HEK293T (cell line): Measurements from ENCODE around the gene COL6A1.
"Not testable (repeated sequence)": the region's sequence is repeated elsewhere in the genome, so short reads cannot be mapped to it uniquely, and the experiment has no call there.

Experiments
- CTCF ChIA-PET: fragments of 350-600 bp; formaldehyde crosslinking; extraction: SDS; loops from one replicate; lab custom pipeline; 2021; ENCODE audit warnings: antibody characterized with exemption, inconsistent platforms; lab: Yijun Ruan, JAX
- POLR2A ChIA-PET: fragments of 350-600 bp; formaldehyde crosslinking; extraction: SDS; loops from one replicate; lab custom pipeline; 2020; ENCODE audit warnings: antibody characterized with exemption, inconsistent platforms; lab: Yijun Ruan, JAX
- DNase-seq: peaks from one replicate; pipeline ENCODE4 v3.0.0; 2012; ENCODE audit warnings: mixed read lengths; ENCODE audit errors: extremely low spot score
- ARNT ChIP-seq: fragments of 450-650 bp; IDR thresholded peaks from 2 replicates; pipeline ENCODE4 v1.6.1; 2017; ENCODE audit warnings: mild to moderate bottlenecking
- BHLHE40 ChIP-seq: fragments of 450-650 bp; IDR thresholded peaks from 2 replicates; pipeline ENCODE4 v1.6.1; 2016; ENCODE audit warnings: mild to moderate bottlenecking, moderate library complexity, borderline replicate concordance
- CTBP1 ChIP-seq: fragments of 450-650 bp; IDR thresholded peaks from 2 replicates; pipeline ENCODE4 v1.6.1; 2016; ENCODE audit warnings: borderline replicate concordance
- ELF4 ChIP-seq: fragments of 450-650 bp; IDR thresholded peaks from 2 replicates; pipeline ENCODE4 v1.6.1; 2017; ENCODE audit warnings: antibody characterized with exemption
- FOXA1 ChIP-seq: fragments of 450-650 bp; IDR thresholded peaks from 2 replicates; pipeline ENCODE4 v1.6.1; 2016; ENCODE audit warnings: mild to moderate bottlenecking
- FOXK2 ChIP-seq: fragments of 450-650 bp; IDR thresholded peaks from 2 replicates; pipeline ENCODE4 v1.6.1; 2016; ENCODE audit warnings: mild to moderate bottlenecking
- FOXM1 ChIP-seq: fragments of 450-650 bp; IDR thresholded peaks from 2 replicates; pipeline ENCODE4 v1.6.1; 2017; ENCODE audit warnings: mild to moderate bottlenecking, borderline replicate concordance
- HDGF ChIP-seq: fragments of 450-650 bp; IDR thresholded peaks from 2 replicates; pipeline ENCODE4 v1.6.1; 2017; ENCODE audit warnings: antibody characterized with exemption, borderline replicate concordance
- L3MBTL2 ChIP-seq: fragments of 450-650 bp; conservative IDR thresholded peaks from 2 replicates; pipeline ENCODE4 v1.6.1; 2016; ENCODE audit warnings: mild to moderate bottlenecking
- LEF1 ChIP-seq: fragments of 450-650 bp; IDR thresholded peaks from 2 replicates; pipeline ENCODE4 v1.6.1; 2017; ENCODE audit warnings: mild to moderate bottlenecking, borderline replicate concordance
- NFRKB ChIP-seq: fragments of 450-650 bp; IDR thresholded peaks from 2 replicates; pipeline ENCODE4 v1.6.1; 2016; ENCODE audit warnings: mild to moderate bottlenecking, moderate library complexity
- PKNOX1 ChIP-seq: fragments of 450-650 bp; IDR thresholded peaks from 2 replicates; pipeline ENCODE4 v1.6.1; 2016
- SP1 ChIP-seq: fragments of 450-650 bp; IDR thresholded peaks from 2 replicates; pipeline ENCODE4 v1.6.1; 2017
- SUZ12 ChIP-seq: fragments of 450-650 bp; IDR thresholded peaks from 2 replicates; pipeline ENCODE4 v1.6.1; 2016; ENCODE audit warnings: mild to moderate bottlenecking
- TARDBP ChIP-seq: fragments of 450-650 bp; IDR thresholded peaks from 2 replicates; pipeline ENCODE4 v1.6.1; 2016
- ZNF384 ChIP-seq: fragments of 450-650 bp; IDR thresholded peaks from 2 replicates; pipeline ENCODE4 v1.6.1; 2016

Gene COL6A1

DNA sequence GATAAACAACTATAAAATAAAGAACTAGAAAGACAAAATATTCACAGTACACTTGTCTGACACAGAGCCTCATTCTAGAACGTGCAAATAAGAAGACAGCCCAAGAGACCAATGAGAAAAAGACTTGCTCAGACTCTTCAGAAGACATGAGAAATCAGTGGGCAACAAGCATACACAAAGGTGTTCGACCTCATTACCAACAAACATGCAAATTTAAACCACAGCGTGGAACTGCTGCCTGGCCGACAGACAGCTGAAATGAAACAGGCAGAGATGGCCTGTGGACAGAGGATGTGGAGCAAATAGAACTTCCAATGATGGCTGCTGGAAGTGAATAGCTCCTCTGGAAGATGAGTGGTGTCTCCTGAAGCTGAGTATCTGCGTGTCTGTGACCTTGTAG is 22.4 kb upstream of the COL6A1 start:
- ChIA-PET CTCF (no interaction called here), POLR2A (no interaction called here)
- DNase-seq = no peak
- TF ChIP-seq L3MBTL2 (no peak), CTBP1 (no peak), FOXK2 (no peak), TARDBP (no peak), NFRKB (no peak)

GRCh38 chr21:45959779-45960390 is 21.7 kb upstream of the COL6A1 start:
- CTCF ChIA-PET = no interaction called here
- DNase-seq = no peak
- TF ChIP-seq ELF4 (no peak), TARDBP (no peak), BHLHE40 (no peak), NFRKB (no peak), PKNOX1 (no peak), FOXK2 (no peak), CTBP1 (no peak), HDGF (no peak), ARNT (no peak)
- POLR2A ChIA-PET = no interaction called here

- POLR2A ChIA-PET = not testable (repeated sequence)
- CTCF ChIA-PET = interaction anchor here (0.7 kb wide), 1 partner anchor 60 kb away, joined by 3 read pairs; no protein-coding TSS in a partner anchor
Measured at GRCh38 chr21:45961408-45961807, 20.2 kb upstream of the COL6A1 start.

DNA sequence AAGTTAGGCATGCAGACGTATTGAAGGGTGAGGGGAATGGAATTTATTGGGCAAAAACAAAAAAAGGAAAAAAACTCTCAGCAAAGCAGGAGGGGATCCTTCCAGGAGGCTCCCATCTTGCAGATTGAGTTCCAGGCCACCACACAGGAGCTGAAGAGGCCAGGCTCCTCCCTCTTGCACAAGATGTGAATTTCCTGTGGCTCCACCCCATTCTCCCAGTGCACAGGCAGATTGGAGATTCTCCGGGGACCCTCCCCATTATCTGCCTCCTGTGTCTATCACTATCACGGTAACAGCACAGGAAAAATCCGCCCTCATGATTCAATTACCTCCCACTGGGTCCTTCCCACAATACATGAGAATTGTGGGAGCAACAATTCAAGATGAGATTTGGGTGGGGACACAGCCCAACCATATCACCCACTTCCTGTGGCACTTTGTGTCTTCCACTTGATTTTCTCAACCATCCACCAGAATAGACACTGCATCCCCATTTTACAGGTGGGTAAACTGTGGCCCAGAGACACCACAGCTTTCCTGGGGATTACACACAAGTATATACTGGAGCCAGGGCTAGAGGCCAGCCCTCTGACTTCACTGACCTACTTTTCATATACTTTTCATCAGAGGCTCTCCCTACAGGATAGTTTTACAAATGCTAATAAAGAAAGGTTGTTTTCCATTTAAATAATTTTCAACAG is 18.9 kb upstream of the COL6A1 start:
- POLR2A ChIA-PET = no interaction called here
- no peak for DNase-seq
- TF ChIP-seq ZNF384 = no peak
- TF ChIP-seq TARDBP = no peak
- CTCF ChIA-PET = no interaction called here

More at GRCh38 chr21:45961408-45961807, 20.2 kb upstream of the COL6A1 start:
- not testable (repeated sequence) for DNase-seq

- no peak for TF ChIP-seq BHLHE40
- CTCF ChIA-PET = no interaction called here
- DNase-seq = no peak
- POLR2A ChIA-PET = no interaction called here
Measured at GRCh38 chr21:45963232-45963570, 18.4 kb upstream of the COL6A1 start.

DNA sequence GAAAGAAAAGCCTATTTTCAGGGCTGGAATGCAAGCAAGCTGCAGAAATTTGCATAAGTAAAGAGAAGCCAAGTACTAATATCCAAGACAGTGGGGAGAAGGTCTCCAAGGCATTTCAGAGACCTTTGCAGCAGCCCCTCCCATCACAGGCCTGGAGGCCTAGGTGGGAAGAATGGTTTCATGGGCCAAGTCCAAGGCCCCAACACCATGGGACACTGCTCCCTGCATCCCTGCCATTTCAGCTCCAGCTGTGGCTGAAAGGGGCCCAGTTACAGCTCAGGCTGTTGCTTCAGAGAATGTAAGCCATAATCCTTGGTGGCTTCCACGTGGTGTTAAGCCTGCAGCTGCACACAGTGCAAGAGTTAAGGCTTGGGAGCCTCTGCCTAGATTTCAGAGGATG is 16.9 kb upstream of the COL6A1 start:
- TF ChIP-seq TARDBP = no peak
- no peak for TF ChIP-seq FOXM1
- no peak for TF ChIP-seq HDGF
- no peak for TF ChIP-seq BHLHE40
- no peak for TF ChIP-seq SUZ12
- TF ChIP-seq ARNT = no peak
- no peak for TF ChIP-seq ELF4
- TF ChIP-seq CTBP1 = no peak
- no peak for TF ChIP-seq ZNF384
- no peak for TF ChIP-seq FOXA1
- TF ChIP-seq PKNOX1 = no peak
- no peak for TF ChIP-seq NFRKB
- TF ChIP-seq SP1 = no peak
- TF ChIP-seq FOXK2 = no peak
- no peak for TF ChIP-seq LEF1
- no peak for TF ChIP-seq L3MBTL2
- DNase-seq = no peak
- POLR2A ChIA-PET = no interaction called here
- CTCF ChIA-PET = no interaction called here

- DNase-seq = no peak
- ChIA-PET POLR2A (no interaction called here), CTCF (no interaction called here)
- no peak for TF ChIP-seq FOXK2
- no peak for TF ChIP-seq ELF4
- TF ChIP-seq FOXM1 = no peak
- TF ChIP-seq LEF1 = no peak
- TF ChIP-seq PKNOX1 = no peak
- TF ChIP-seq BHLHE40 = no peak
- TF ChIP-seq ZNF384 = no peak
- TF ChIP-seq SP1 = no peak
- no peak for TF ChIP-seq CTBP1
- TF ChIP-seq HDGF = no peak
- no peak for TF ChIP-seq ARNT
- no peak for TF ChIP-seq L3MBTL2
- no peak for TF ChIP-seq FOXA1
- TF ChIP-seq TARDBP = no peak
- TF ChIP-seq NFRKB = no peak
- no peak for TF ChIP-seq SUZ12
Measured at GRCh38 chr21:45965084-45965809, 16.3 kb upstream of the COL6A1 start.
